Stimulated activated CD8-positive, alpha-beta memory T cell treated with anti-CD3 and anti-CD28 coated beads, Interleukin-4, amount 100 ng/mL, for 1 hour (primary cell): ENCODE results near the gene HMG20A.

Source experiments
- DNase-seq, 2 donors: peaks; one replicate each; pipeline ENCODE4 v3.0.0-alpha.2; 2020; ENCODE audit warnings: low read depth in 2 of 2, low spot score in 1 of 2

HMG20A gene

GRCh38 chr15:77475001-77475400 is 54.3 kb downstream of the HMG20A start:
- no peak for DNase-seq

GRCh38 chr15:77475898-77476297 is 55.2 kb downstream of the HMG20A start:
- DNase-seq = no peak

GRCh38 chr15:77476995-77477394 is 56.3 kb downstream of the HMG20A start:
- DNase-seq = no peak

GRCh38 chr15:77478051-77478450 is 57.4 kb downstream of the HMG20A start:
- DNase-seq = no peak

GRCh38 chr15:77479015-77479414 is 58.3 kb downstream of the HMG20A start:
- DNase-seq = no peak

GRCh38 chr15:77480859-77481633 is 60.4 kb downstream of the HMG20A start:
- no peak for DNase-seq

- DNase-seq = no peak
These were observed 61.0 kb downstream of the HMG20A start for GRCh38 chr15:77481670-77482069.

GRCh38 chr15:77482570-77482969 is 61.9 kb downstream of the HMG20A start:
- no peak for DNase-seq

- DNase-seq = no peak
These were observed 62.9 kb downstream of the HMG20A start for GRCh38 chr15:77483425-77484140.

- no peak for DNase-seq
These were observed 64.3 kb downstream of the HMG20A start for GRCh38 chr15:77484994-77485393.

GRCh38 chr15:77486542-77487468 is 66.1 kb downstream of the HMG20A start:
- no peak for DNase-seq

GRCh38 chr15:77487469-77487842 is 66.8 kb downstream of the HMG20A start:
- no peak for DNase-seq

GRCh38 chr15:77487888-77488287 is 67.2 kb downstream of the HMG20A start:
- DNase-seq = no peak

- no peak for DNase-seq
These were observed 69.0 kb downstream of the HMG20A start for GRCh38 chr15:77489647-77490046.

- DNase-seq = no peak
These were observed 72.7 kb downstream of the HMG20A start for GRCh38 chr15:77493324-77493907.

GRCh38 chr15:77494073-77494867 is 73.6 kb downstream of the HMG20A start:
- no peak for DNase-seq

- no peak for DNase-seq
These were observed 74.3 kb downstream of the HMG20A start for GRCh38 chr15:77494964-77495363.

GRCh38 chr15:77495838-77496596 is 75.3 kb downstream of the HMG20A start:
- DNase-seq = no peak

- peak; percentile 14 to 48 for DNase-seq
These were observed 76.0 kb downstream of the HMG20A start for GRCh38 chr15:77496715-77497109.
